ENCODE measurements around the gene COBLL1. TPM values are rescaled to one million over a fixed set of nuclear protein-coding genes. Genes with fewer than 3 reads are reported as not detected.

The COBLL1 gene
- total RNA-seq, 1 donor from 2014 or later, result 110 TPM

DNA sequence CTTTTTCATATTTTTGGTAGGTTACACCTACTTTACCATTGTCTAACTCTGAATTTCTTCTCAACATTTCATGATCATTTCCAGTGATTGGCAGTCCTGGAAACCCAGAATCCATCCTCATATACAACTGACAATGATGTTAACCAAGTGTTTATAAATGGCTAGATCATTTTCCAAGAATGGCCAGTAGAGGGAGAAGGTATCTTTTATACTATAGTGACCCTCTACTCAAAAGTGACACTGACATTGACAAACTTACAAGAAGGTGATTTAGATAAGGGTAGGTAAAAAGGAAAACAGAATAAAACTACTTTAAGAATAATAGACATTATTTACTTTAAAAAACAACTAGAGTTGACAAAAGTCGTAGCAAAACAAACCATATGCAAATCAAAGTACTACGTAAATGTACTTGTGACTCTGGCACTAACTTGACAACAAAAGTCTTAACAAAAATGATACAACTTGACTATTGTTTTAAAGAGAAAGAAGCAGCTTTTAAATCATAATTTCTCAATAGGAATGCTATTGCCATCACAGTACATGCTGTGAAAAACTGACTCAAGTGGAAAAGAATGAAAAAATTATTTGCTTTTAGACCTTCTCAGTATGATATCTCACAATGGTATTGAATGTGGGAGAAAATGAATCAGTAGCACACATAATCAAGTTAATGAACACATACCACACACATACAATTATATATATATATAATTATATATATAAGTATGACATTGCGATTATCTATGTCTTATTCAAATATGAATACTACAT lies 143.7 kb downstream of the COBLL1 start:
- no peaks in the 10 kb centered on the region for H3K9me3 Mint-ChIP-seq

DNA sequence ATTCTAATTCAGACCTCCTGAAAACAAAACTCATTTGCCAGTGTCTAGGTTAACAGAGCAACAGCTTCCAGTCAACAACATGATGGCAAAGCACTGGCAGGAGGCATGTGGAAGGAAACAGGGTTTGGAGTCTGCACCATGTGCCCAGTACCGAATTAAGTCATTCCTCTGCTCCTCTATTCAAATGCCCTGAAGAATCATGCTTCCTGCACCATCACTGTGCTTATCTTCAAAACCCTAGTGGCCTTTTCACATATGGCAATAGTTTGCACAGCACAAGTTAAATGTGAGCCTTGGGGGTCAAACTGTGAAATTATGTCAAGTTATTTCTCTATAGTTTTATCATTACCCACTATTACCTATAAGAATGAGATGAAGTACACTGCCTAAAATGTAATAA lies 145.0 kb downstream of the COBLL1 start:
- Mint-ChIP-seq H3K36me3 (peaks cover 28% of the 10 kb centered on the region), H3K4me3 (no peak overlapping the region), H3K9me3 (no peaks in the 10 kb centered on the region), H3K4me1 (peaks cover 45% of the 10 kb centered on the region), H3K27me3 (ENCODE audit: low read depth) (no peaks in the 10 kb centered on the region), H3K27ac (no peak overlapping the region)
- TF ChIP-seq, protein P1, sequence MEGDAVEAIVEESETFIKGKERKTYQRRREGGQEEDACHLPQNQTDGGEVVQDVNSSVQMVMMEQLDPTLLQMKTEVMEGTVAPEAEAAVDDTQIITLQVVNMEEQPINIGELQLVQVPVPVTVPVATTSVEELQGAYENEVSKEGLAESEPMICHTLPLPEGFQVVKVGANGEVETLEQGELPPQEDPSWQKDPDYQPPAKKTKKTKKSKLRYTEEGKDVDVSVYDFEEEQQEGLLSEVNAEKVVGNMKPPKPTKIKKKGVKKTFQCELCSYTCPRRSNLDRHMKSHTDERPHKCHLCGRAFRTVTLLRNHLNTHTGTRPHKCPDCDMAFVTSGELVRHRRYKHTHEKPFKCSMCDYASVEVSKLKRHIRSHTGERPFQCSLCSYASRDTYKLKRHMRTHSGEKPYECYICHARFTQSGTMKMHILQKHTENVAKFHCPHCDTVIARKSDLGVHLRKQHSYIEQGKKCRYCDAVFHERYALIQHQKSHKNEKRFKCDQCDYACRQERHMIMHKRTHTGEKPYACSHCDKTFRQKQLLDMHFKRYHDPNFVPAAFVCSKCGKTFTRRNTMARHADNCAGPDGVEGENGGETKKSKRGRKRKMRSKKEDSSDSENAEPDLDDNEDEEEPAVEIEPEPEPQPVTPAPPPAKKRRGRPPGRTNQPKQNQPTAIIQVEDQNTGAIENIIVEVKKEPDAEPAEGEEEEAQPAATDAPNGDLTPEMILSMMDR (IDR thresholded peaks at IDR 0.05; ENCODE audit: unreplicated experiment), result peak; percentile 30
- DNase-seq (ENCODE audit: low spot score in 2 of 2, unreplicated experiment in 2 of 2), result no peak

More for the DNA sequence above, 143.7 kb downstream of the COBLL1 start:
- peaks cover 31% of the 10 kb centered on the region for H3K36me3 Mint-ChIP-seq
- TF ChIP-seq, protein P1 (IDR thresholded peaks at IDR 0.05; ENCODE audit: unreplicated experiment), result peak; percentile 65
- DNase-seq (ENCODE audit: low spot score in 2 of 2, unreplicated experiment in 2 of 2), result no peak
- peaks cover 35% of the 10 kb centered on the region for H3K4me1 Mint-ChIP-seq
- H3K27ac Mint-ChIP-seq, result no peak overlapping the region
- H3K27me3 Mint-ChIP-seq (ENCODE audit: low read depth), result no peaks in the 10 kb centered on the region
- no peak overlapping the region for H3K4me3 Mint-ChIP-seq

DNA sequence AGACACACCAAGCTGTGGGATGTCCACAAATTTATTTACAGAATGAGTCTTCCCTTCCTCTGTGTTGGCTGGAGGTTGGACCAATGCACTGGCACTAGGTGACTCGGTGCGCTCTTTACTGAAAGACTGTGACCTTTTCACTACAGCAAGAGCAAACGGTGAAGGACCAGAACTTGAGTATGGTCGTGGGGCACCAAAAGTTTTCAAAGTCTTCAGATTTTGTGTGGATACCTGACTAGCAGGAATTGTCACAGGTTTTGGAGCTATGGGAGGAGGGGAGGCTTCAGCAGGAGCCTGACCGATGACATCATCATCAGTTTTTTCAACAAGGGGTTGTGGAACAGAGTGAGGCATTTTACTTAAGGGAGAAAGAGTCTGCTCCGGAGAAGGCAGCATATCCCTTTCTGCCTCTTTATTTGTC lies 147.3 kb downstream of the COBLL1 start:
- Mint-ChIP-seq H3K9me3 (no peaks in the 10 kb centered on the region), H3K36me3 (peaks cover 38% of the 10 kb centered on the region), H3K27me3 (ENCODE audit: low read depth) (no peaks in the 10 kb centered on the region), H3K4me1 (peaks cover 48% of the 10 kb centered on the region), H3K27ac (peak overlapping the region; percentile 79), H3K4me3 (no peak overlapping the region)
- DNase-seq (ENCODE audit: low spot score in 2 of 2, unreplicated experiment in 2 of 2), result no peak
- TF ChIP-seq, protein P1 (IDR thresholded peaks at IDR 0.05; ENCODE audit: unreplicated experiment), result no peak

DNA sequence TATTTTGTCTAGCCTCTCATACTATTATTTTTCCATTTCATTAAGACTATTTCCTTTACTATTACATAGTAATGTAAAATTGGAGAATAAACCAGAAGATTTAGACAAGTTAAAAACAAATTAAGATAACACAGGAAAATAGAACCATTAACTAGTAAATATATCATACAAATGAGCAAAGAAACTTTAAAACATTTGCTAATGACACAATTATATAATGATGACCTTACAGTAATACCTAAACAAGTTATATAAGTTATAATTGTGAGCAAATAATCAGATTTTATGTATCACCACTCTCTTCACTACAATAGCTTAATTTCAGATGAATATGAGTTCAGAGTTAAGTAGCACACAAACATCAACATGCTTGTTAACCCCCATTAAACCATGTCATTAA lies 147.8 kb downstream of the COBLL1 start:
- Mint-ChIP-seq H3K36me3 (peaks cover 35% of the 10 kb centered on the region), H3K27ac (peak overlapping the region; percentile 79)

DNA sequence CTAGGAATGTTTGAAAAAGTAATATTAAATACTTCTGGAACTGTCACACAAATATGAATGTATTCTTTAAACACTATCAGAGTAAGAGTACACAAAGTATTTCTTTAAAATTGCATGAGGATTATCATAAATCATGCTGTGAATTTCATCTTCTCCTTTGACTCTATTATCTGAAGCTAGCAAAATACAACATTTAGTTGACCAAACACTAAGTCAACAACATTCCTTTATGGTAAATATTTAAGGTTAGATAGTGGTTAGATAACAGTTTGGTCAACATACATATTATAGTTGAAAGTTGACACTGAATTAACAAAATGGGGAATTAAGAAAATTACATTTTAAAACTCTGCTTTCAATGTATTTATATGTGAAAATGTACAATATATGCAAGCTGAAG lies 148.2 kb downstream of the COBLL1 start:
- Mint-ChIP-seq H3K4me3 (no peak overlapping the region), H3K36me3 (peaks cover 34% of the 10 kb centered on the region), H3K4me1 (peaks cover 55% of the 10 kb centered on the region), H3K27me3 (ENCODE audit: low read depth) (no peaks in the 10 kb centered on the region), H3K9me3 (no peaks in the 10 kb centered on the region), H3K27ac (peak overlapping the region; percentile 59)
- DNase-seq (ENCODE audit: low spot score in 2 of 2, unreplicated experiment in 2 of 2), result no peak
- TF ChIP-seq, protein P1 (IDR thresholded peaks at IDR 0.05; ENCODE audit: unreplicated experiment), result no peak

More for the DNA sequence above, 147.8 kb downstream of the COBLL1 start:
- H3K9me3 Mint-ChIP-seq, result no peaks in the 10 kb centered on the region
- DNase-seq (ENCODE audit: low spot score in 2 of 2, unreplicated experiment in 2 of 2), result no peak
- H3K27me3 Mint-ChIP-seq (ENCODE audit: low read depth), result no peaks in the 10 kb centered on the region
- TF ChIP-seq, protein P1 (IDR thresholded peaks at IDR 0.05; ENCODE audit: unreplicated experiment), result no peak
- H3K4me3 Mint-ChIP-seq, result no peak overlapping the region
- H3K4me1 Mint-ChIP-seq, result peaks cover 52% of the 10 kb centered on the region
